Esophagus muscularis mucosa (tissue), 4 donors: ENCODE measurements around the gene SLC6A3. TPM values are rescaled to one million over a fixed set of nuclear protein-coding genes. Genes with fewer than 3 reads are reported as not detected.

Experiments used
- DNase-seq: peaks from one replicate; pipeline ENCODE4 v3.0.0-alpha.2; 2017; ENCODE audit errors: extremely low spot score
- H3K27ac ChIP-seq, 4 donors: fragments of 200-600 bp; sonication (generic); replicated peaks in 1 of 4; 1 replicate in 3 of 4; 2 replicates in 1 of 4; pipeline ENCODE4 v1.5.1; 2016 to 2019; ENCODE audit warnings: mild to moderate bottlenecking in 1 of 4
- H3K27me3 ChIP-seq, 4 donors: fragments of 200-600 bp; sonication (generic); one replicate each; pipeline versions ENCODE4 v1.5.1 to v1.6.0; 2016 to 2019
- H3K36me3 ChIP-seq, 4 donors: fragments of 200-600 bp; sonication (generic); one replicate each; pipeline ENCODE4 v1.5.1; 2016 to 2019
- H3K4me1 ChIP-seq, 4 donors: fragments of 200-600 bp; sonication (generic); one replicate each; pipeline ENCODE4 v1.5.1; 2016 to 2019
- H3K4me3 ChIP-seq, 4 donors: fragments of 200-600 bp; sonication (generic); 1 replicate in 2 of 4; 2 replicates in 2 of 4; pipeline ENCODE4 v1.5.1; 2016 to 2019; ENCODE audit warnings: mild to moderate bottlenecking in 4 of 4, moderate library complexity in 1 of 4
- H3K9me3 ChIP-seq, 4 donors: fragments of 200-600 bp; sonication (generic); 1 replicate in 3 of 4; 2 replicates in 1 of 4; pipeline ENCODE4 v1.5.1; 2016 to 2019
- EP300 ChIP-seq: sonication (generic); formaldehyde crosslinking; IDR thresholded peaks from one replicate; pipeline ENCODE4 v1.6.1; 2017; ENCODE audit warnings: antibody characterized with exemption
- POLR2A ChIP-seq: fragments of 450-650 bp; IDR thresholded peaks from one replicate; pipeline ENCODE4 v1.6.1; 2017; ENCODE audit warnings: antibody characterized with exemption, moderate library complexity, mild to moderate bottlenecking, low read depth
- POLR2AphosphoS5 ChIP-seq, 2 donors: sonication (generic); formaldehyde crosslinking; IDR thresholded peaks; one replicate each; pipeline ENCODE4 v1.6.1; 2017; ENCODE audit warnings: antibody characterized with exemption in 2 of 2
- WGBS: methylation state at CpG from one replicate; pipeline ENCODE4 v1.1.5; 2018; 5-methylcytosine and 5-hydroxymethylcytosine counted together
- intact Hi-C: fragments of 100-400 bp; cut with DNase I; formaldehyde crosslinking; loops from one replicate; pipeline ENCODE4 v1.15.1; 2023
- total RNA-seq, 4 donors: library from RNA; depleted of rRNA; stranded (reverse); fragments of >200 nt; gene quantifications; one replicate each; pipeline versions ENCODE4 v1.1.0 to v1.2.1, GENCODE V29; 2016
- TF ChIP-seq, protein P1 (sequence below), 3 experiments: fragments of 200-600 bp in 2 of 3; fragments of 450-650 bp in 1 of 3; sonication (generic) in 2 of 3; IDR thresholded peaks; one replicate each; pipeline ENCODE4 v1.5.1; 2017 to 2019; ENCODE audit warnings: antibody characterized with exemption in 3 of 3, mild to moderate bottlenecking in 2 of 3, moderate library complexity in 1 of 3

SLC6A3 gene
- total RNA-seq, 4 donors from 2014 or later: 0.06 TPM; not detected in 3

DNA sequence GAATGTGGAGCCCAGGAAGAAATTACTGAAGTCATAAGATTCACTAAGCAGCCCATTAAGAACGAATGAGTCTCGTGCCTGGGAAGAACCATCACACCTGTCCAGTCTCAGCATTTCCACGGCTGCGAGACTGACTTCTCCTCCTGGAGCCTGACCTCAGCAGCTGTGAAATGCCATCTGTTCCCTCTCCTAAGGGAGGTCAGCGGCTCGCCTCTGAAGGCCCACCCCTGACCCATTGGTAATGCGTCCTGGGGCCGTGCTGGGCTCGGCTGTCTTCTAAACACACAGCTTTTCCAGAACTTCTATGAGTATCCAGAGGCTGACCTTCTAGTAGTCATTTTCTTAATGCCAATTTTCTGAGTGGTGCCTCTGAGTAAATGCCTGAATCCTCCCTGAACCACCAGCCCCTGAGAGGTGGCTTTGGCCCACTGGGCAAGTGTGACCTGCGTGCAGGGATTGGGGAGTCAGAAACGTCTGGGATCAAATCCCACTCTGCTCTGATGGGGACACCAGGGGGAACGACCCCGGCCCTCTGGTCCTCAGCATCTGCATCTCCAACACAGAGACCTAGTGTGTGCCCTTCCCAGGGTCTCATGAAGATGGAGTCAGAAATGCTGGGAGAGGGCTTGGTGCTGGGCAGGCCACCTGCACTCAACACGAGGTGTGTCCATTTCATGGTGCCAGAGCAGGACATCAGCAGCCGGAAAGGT lies 5.7 kb downstream of the SLC6A3 start:
- 51% methylated on average over 12 of the region's 15 CpGs for WGBS
- DNase-seq: no peak
- no peak for TF ChIP-seq POLR2AphosphoS5 (IDR thresholded peaks at IDR 0.05)
- TF ChIP-seq POLR2A: no peak
- no peak for TF ChIP-seq EP300
- TF ChIP-seq, protein P1, sequence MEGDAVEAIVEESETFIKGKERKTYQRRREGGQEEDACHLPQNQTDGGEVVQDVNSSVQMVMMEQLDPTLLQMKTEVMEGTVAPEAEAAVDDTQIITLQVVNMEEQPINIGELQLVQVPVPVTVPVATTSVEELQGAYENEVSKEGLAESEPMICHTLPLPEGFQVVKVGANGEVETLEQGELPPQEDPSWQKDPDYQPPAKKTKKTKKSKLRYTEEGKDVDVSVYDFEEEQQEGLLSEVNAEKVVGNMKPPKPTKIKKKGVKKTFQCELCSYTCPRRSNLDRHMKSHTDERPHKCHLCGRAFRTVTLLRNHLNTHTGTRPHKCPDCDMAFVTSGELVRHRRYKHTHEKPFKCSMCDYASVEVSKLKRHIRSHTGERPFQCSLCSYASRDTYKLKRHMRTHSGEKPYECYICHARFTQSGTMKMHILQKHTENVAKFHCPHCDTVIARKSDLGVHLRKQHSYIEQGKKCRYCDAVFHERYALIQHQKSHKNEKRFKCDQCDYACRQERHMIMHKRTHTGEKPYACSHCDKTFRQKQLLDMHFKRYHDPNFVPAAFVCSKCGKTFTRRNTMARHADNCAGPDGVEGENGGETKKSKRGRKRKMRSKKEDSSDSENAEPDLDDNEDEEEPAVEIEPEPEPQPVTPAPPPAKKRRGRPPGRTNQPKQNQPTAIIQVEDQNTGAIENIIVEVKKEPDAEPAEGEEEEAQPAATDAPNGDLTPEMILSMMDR (IDR thresholded peaks at IDR 0.05): no peak
- Histone ChIP-seq H3K27me3 (peaks cover 0 to 86% (median 28%) of the 10 kb centered on the region in 4 donors), H3K27ac (no peak overlapping the region), H3K36me3 (no peaks in the 10 kb centered on the region), H3K4me1 (peaks cover 0 to 6% (median 3%) of the 10 kb centered on the region in 4 donors), H3K9me3 (peaks cover 0 to 9% (median 4%) of the 10 kb centered on the region in 4 donors), H3K4me3 (no peak overlapping the region)
- intact Hi-C loops: no loop called here

DNA sequence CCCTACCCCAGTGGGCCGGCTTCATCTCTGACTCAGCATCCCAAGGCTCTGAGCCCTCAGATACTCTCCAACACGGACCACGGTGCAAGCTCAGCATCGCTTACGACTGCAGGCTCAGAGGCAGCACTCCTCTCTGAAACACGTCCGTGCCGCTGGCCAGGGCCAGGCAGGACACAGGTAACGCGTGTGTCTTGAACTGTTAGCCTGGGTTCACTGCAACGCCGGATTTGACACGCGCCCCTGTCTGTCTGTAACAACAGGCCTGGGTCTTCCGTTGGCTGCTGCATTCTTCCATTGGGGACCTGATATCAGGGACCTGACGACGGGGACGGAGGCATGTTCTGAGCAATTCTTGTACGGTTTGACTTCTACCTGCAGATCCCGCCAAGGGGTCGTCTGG lies 6.4 kb downstream of the SLC6A3 start:
- H3K36me3 ChIP-seq: no peaks in the 10 kb centered on the region
- DNase-seq: no peak
- H3K9me3 ChIP-seq: peaks cover 0 to 9% (median 4%) of the 10 kb centered on the region in 4 donors
- WGBS: 88% methylated on average over 21 of the region's 21 CpGs
- intact Hi-C loops: no loop called here
- TF ChIP-seq EP300 (no peak), POLR2A (no peak), POLR2AphosphoS5 (IDR thresholded peaks at IDR 0.05) (no peak)
- TF ChIP-seq, protein P1 (IDR thresholded peaks at IDR 0.05): no peak
- H3K4me1 ChIP-seq: no peaks in the 10 kb centered on the region
- no peak overlapping the region for H3K4me3 ChIP-seq
- H3K27me3 ChIP-seq: peaks cover 0 to 79% (median 22%) of the 10 kb centered on the region in 4 donors
- no peak overlapping the region for H3K27ac ChIP-seq

DNA sequence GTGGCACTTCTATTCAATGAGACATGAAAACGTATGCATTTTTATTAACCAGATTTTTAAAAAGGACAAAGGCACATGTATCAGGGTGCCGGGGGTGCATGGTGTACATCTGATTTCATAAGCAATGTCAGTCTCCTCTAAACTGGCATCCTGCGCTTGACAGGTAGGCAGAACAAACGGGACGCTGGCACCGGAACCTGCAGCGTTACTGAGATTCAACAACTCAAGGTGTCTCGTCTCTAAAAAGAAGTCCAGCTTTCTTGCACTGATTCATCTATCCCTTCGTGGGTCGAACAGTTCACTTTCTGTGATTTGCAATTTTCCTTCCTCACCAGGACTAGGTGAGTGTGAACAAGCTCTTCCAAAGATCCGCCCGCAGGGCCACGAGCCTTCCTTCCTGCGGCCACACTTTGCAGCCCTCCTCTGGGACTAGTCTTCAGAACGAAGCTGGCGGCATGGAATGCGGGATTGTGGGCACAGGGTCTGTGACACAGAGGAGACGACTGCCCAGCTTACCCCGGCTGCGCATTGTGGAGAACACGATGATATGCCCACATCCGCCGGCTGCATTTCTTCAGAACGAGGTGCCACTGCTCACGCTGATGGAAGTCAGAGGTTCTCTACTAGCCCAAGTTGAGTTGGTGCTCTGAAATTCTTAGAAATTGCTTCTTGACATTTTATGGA lies 7.2 kb downstream of the SLC6A3 start:
- H3K4me3 ChIP-seq: no peak overlapping the region
- no peaks in the 10 kb centered on the region for H3K36me3 ChIP-seq
- DNase-seq: no peak
- WGBS: 92% methylated on average over 20 of the region's 25 CpGs
- peaks cover 0 to 9% (median 4%) of the 10 kb centered on the region in 4 donors for H3K9me3 ChIP-seq
- intact Hi-C loops: no loop called here
- H3K27me3 ChIP-seq: peaks cover 0 to 70% (median 13%) of the 10 kb centered on the region in 4 donors
- TF ChIP-seq, protein P1 (IDR thresholded peaks at IDR 0.05): no peak
- TF ChIP-seq POLR2AphosphoS5 (IDR thresholded peaks at IDR 0.05) (no peak), EP300 (no peak), POLR2A (no peak)
- H3K27ac ChIP-seq: no peak overlapping the region
- no peaks in the 10 kb centered on the region for H3K4me1 ChIP-seq

DNA sequence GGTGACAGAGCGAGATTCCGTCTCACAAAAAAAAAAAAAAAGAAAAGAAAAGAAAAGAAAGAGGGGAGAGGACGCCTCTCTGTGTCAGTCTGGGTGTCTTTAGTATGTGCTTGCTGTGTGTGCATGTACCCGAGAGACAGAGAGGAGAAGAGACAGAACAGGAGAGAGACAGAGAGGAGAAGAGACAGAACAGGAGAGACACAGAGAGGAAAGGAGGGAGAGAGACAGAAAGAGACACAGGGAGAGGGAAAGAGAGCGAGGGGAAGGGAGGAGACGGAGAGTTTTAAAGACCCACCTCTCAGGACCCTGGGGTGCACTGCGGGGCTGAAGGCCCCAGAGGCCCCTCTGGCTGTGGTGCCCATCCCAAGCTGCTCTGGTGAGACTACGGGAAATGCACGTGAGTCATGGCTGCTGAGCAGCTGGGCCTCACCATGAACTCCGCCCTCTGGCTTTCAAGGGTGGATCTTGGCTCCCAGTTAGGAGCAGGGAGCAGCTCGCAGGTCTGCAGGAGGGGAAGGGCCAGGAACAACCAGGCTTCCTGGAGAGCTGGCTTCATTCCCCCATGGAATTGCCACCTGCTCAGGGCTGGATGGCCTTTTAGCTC lies 7.9 kb downstream of the SLC6A3 start:
- Histone ChIP-seq H3K27ac (no peak overlapping the region), H3K4me3 (no peak overlapping the region), H3K27me3 (peaks cover 0 to 64% (median 6%) of the 10 kb centered on the region in 4 donors), H3K9me3 (peaks cover 0 to 9% (median 4%) of the 10 kb centered on the region in 4 donors), H3K36me3 (no peaks in the 10 kb centered on the region), H3K4me1 (no peaks in the 10 kb centered on the region)
- intact Hi-C loops: no loop called here
- 56% methylated on average over 11 of the region's 11 CpGs for WGBS
- no peak for TF ChIP-seq POLR2AphosphoS5 (IDR thresholded peaks at IDR 0.05)
- no peak for TF ChIP-seq POLR2A
- TF ChIP-seq, protein P1 (IDR thresholded peaks at IDR 0.05): no peak
- no peak for TF ChIP-seq EP300
- DNase-seq: no peak
